K562 (cell line): ENCODE measurements around the gene KRTAP1-4. TPM values are rescaled to one million over a fixed set of nuclear protein-coding genes. Genes with fewer than 3 reads are reported as not detected.

ENCODE experiments used
- ATAC-seq: fragments of 200-7000 bp; cut with Tn5 transposase; 3 replicates; pipeline ENCODE4 v1.9.1; 2020; ENCODE audit warnings: moderate library complexity
- BruUV-seq: library from RNA; stranded (reverse); fragments of 400-500 nt; replicated peaks from 2 replicates; lab custom pipeline; 2021; lab: Mats Ljungman, UMichigan
- CTCF ChIA-PET: fragments of 300-600 bp; formaldehyde crosslinking; extraction: SDS; loops from one replicate; lab custom pipeline; 2021; ENCODE audit warnings: low intra/inter-chr PET ratio; lab: Yijun Ruan, JAX
- POLR2A ChIA-PET: fragments of 300-600, 350-650 bp; sonication (Branson Sonifier 250); formaldehyde crosslinking; extraction: SDS; loops from one replicate; lab custom pipeline; 2021; ENCODE audit warnings: antibody characterized with exemption, inconsistent platforms; lab: Yijun Ruan, JAX
- DNase-seq, 4 experiments: peaks; one replicate each; pipeline versions ENCODE4 v3.0.0 to v3.0.0-alpha.2; 2011 to 2018; ENCODE audit warnings: low spot score in 3 of 4, mixed read lengths in 3 of 4; ENCODE audit errors: extremely low read depth in 1 of 4
- FAIRE-seq: peaks from 2 replicates; lab custom pipeline; 2011; peaks lifted over from hg19 to GRCh38; lab: Jason Lieb, UNC
- H2AFZ ChIP-seq: 2 replicates; pipeline ENCODE4 v1.6.0; 2011; ENCODE audit warnings: low read depth, low read length, control low read depth, inconsistent platforms
- H3K27ac ChIP-seq: fragments of 200-600 bp; 3 replicates; pipeline ENCODE4 v1.8.0; 2011; ENCODE audit warnings: low read depth, mild to moderate bottlenecking, control low read depth, inconsistent platforms, low read length, moderate library complexity, mixed read lengths; ENCODE audit errors: extremely low read depth
- H3K27me3 ChIP-seq, 2 experiments: fragments of 300-600 bp in 1 of 2; 2 replicates in 1 of 2; 3 replicates in 1 of 2; pipeline versions ENCODE4 v1.6.0 to v1.8.0; 2011; ENCODE audit warnings: inconsistent platforms in 2 of 2, low read length in 2 of 2, mild to moderate bottlenecking in 1 of 2, mixed read lengths in 1 of 2, moderate library complexity in 1 of 2; ENCODE audit not compliant: control insufficient read depth in 2 of 2, insufficient read depth in 2 of 2
- H3K36me3 ChIP-seq: fragments of 300-600 bp; 3 replicates; pipeline ENCODE4 v1.8.0; 2011; ENCODE audit warnings: mild to moderate bottlenecking, low read length, inconsistent platforms; ENCODE audit not compliant: control insufficient read depth, insufficient read depth
- H3K4me1 ChIP-seq, 2 experiments: fragments of 200-600 bp in 1 of 2; replicated peaks in 1 of 2; 2 replicates in 1 of 2; 3 replicates in 1 of 2; pipeline versions ENCODE4 v1.5.1 to v1.8.0; 2011; ENCODE audit warnings: inconsistent platforms in 2 of 2, low read length in 2 of 2, mild to moderate bottlenecking in 1 of 2, mixed read lengths in 1 of 2, moderate library complexity in 1 of 2; ENCODE audit not compliant: control insufficient read depth in 2 of 2, insufficient read depth in 2 of 2
- H3K4me2 ChIP-seq: 2 replicates; pipeline ENCODE4 v1.6.1; 2011; ENCODE audit warnings: low read length, control low read depth, inconsistent platforms, mixed read lengths; ENCODE audit not compliant: insufficient read depth
- H3K4me3 ChIP-seq: fragments of 200-600 bp; sonication (generic), shearing (Covaris generic); 2 replicates; pipeline ENCODE4 v1.5.1; 2016; ENCODE audit warnings: control low read depth, inconsistent platforms
- H3K79me2 ChIP-seq: fragments of 200-600 bp; 3 replicates; pipeline ENCODE4 v1.8.0; 2011; ENCODE audit warnings: low read length, inconsistent platforms; ENCODE audit not compliant: control insufficient read depth, insufficient read depth
- H3K9ac ChIP-seq, 2 experiments: 2 replicates each; pipeline versions ENCODE4 v1.6.0 to v1.6.1; 2011; ENCODE audit warnings: low read depth in 2 of 2, low read length in 2 of 2, control low read depth in 1 of 2, inconsistent platforms in 1 of 2, mild to moderate bottlenecking in 1 of 2, mixed read lengths in 1 of 2; ENCODE audit not compliant: insufficient read depth in 1 of 2
- H3K9me1 ChIP-seq: one replicate; pipeline ENCODE4 v1.6.0; 2011; ENCODE audit warnings: inconsistent platforms, mild to moderate bottlenecking, low read length, moderate library complexity; ENCODE audit not compliant: control insufficient read depth, insufficient read depth
- H3K9me3 ChIP-seq: replicated peaks from 2 replicates; pipeline ENCODE4 v1.5.1; 2011; ENCODE audit warnings: low read depth, low read length, inconsistent platforms; ENCODE audit not compliant: control insufficient read depth, insufficient read depth
- H4K20me1 ChIP-seq: replicated peaks from 2 replicates; pipeline ENCODE4 v1.6.1; 2011; ENCODE audit warnings: low read length, inconsistent platforms, mixed read lengths; ENCODE audit not compliant: control insufficient read depth, insufficient read depth
- LEF1 ChIP-seq: fragments of 450-650 bp; IDR thresholded peaks from 2 replicates; pipeline ENCODE4 v1.6.1; 2016; ENCODE audit warnings: mild to moderate bottlenecking
- NCOA2 ChIP-seq, 2 experiments: fragments of 450-650 bp; IDR thresholded peaks; 2 replicates each; pipeline ENCODE4 v1.6.1; 2018; ENCODE audit warnings: mild to moderate bottlenecking in 2 of 2, moderate library complexity in 1 of 2; ENCODE audit not compliant: partially characterized antibody in 2 of 2
- SAP30 ChIP-seq: fragments of 200-600 bp; sonication (generic); IDR thresholded peaks from 2 replicates; pipeline ENCODE4 v1.6.1; 2012; ENCODE audit warnings: borderline replicate concordance, low read depth, mild to moderate bottlenecking, moderate library complexity, low read length, control low read depth, inconsistent platforms; ENCODE audit not compliant: insufficient read depth, poor library complexity, severe bottlenecking
- SIN3B ChIP-seq: fragments of 450-650 bp; IDR thresholded peaks from 2 replicates; pipeline ENCODE4 v1.6.1; 2017; ENCODE audit warnings: low read depth, mild to moderate bottlenecking, moderate library complexity
- ZC3H4 ChIP-seq: sonication (generic); formaldehyde crosslinking; IDR thresholded peaks from 2 replicates; pipeline ENCODE4 v1.9.0; 2021; ENCODE audit warnings: missing genetic modification reagents, borderline replicate concordance
- ZNF175 ChIP-seq: fragments of 200-800 bp; sonication (Bioruptor generic); IDR thresholded peaks from 2 replicates; pipeline ENCODE4 v1.6.1; 2016; ENCODE audit warnings: low read depth, mild to moderate bottlenecking, missing genetic modification characterization, missing compliant biosample characterization
- ZNF766 ChIP-seq: fragments of 200-800 bp; sonication (Bioruptor generic); conservative IDR thresholded peaks from 2 replicates; pipeline ENCODE4 v1.6.1; 2016; ENCODE audit warnings: missing genetic modification characterization, missing compliant biosample characterization
- WGBS: fragments of 100-300 bp; shearing (Covaris generic); methylation state at CpG from one replicate; pipeline ENCODE4 v1.1.6; 2016; ENCODE audit warnings: low coverage, mixed read lengths; ENCODE audit not compliant: insufficient coverage; ENCODE audit errors: missing lambda C conversion rate; 5-methylcytosine and 5-hydroxymethylcytosine counted together
- in situ Hi-C: fragments of 300-500 bp; cut with MboI; formaldehyde crosslinking; loops from 4 replicates; pipeline ENCODE4 v1.15.0; 2018; ENCODE audit warnings: inconsistent platforms, mixed read lengths
- intact Hi-C: fragments of 100-400 bp; cut with micrococcal nuclease; formaldehyde crosslinking; loops from 2 replicates; pipeline ENCODE4 v1.14.2; 2022
- polyA plus RNA-seq, 8 experiments: library from polyadenylated mRNA; depleted of rRNA in 4 of 8; stranded (reverse) in 5 of 8; unstranded in 3 of 8; fragments of >200 nt; fragmentation: Nextera tagmentation in 2 of 8; fragmentation: Illumina TruSeq in 1 of 8; extraction: Ambion mirVana in 2 of 8; extraction: Trizol in 1 of 8; gene quantifications; 2 replicates each; pipeline versions ENCODE4 v1.2.1 to v1.2.3, GENCODE V29; 2011 to 2014; ENCODE audit warnings: inconsistent platforms in 1 of 8, missing spikeins in 1 of 8
- total RNA-seq, 7 experiments: library from RNA; depleted of rRNA in 6 of 7; stranded (reverse); fragments of >200 nt in 6 of 7; fragmentation: Illumina TruSeq in 2 of 7; extraction: Trizol in 2 of 7; gene quantifications; 2 replicates each; pipeline versions ENCODE4 v1.2.1 to v1.2.3, GENCODE V29; 2011 to 2021; ENCODE audit warnings: low replicate concordance in 1 of 7
- TF ChIP-seq, protein P1 (sequence below), 2 experiments: fragments of 450-650 bp in 1 of 2; sonication (generic) in 1 of 2; formaldehyde crosslinking; conservative IDR thresholded peaks; 2 replicates each; pipeline versions ENCODE4 v1.4.0 to v1.8.1; 2020 to 2022; ENCODE audit warnings: mild to moderate bottlenecking in 1 of 2, missing genetic modification reagents in 1 of 2

Gene KRTAP1-4
- total and polyA plus RNA-seq, 9 of the 15 experiments (the other 6 are each of a cell fraction or from before 2014, with no cell fraction given): not detected

- Histone ChIP-seq H3K27me3 (peaks cover 0 to 5% of the 10 kb centered on the region in 2 experiments; a peak in 2 of 5 replicates), H3K4me2 (no peak overlapping the region), H3K4me3 (no peak overlapping the region), H2AFZ (no peak overlapping the region), H3K27ac (no peak overlapping the region), H3K4me1 (no peaks in the 10 kb centered on the region)
- BruUV-seq: no TSS peak
- 0% methylated on average over 2 of the region's 2 CpGs for WGBS
- ChIA-PET CTCF (no interaction called here), POLR2A (no interaction called here)
- ATAC-seq (no peak), DNase-seq (no peak)
- TF ChIP-seq NCOA2 (IDR thresholded peaks at IDR 0.05; ENCODE audit: partially characterized antibody in 2 of 2) (no peak), ZNF766 (CRISPR knock-in tag) (no peak), LEF1 (no peak), SAP30 (no peak), ZNF175 (CRISPR knock-in tag) (no peak), ZC3H4 (CRISPR knock-in tag) (no peak), SIN3B (no peak)
- TF ChIP-seq, protein P1, sequence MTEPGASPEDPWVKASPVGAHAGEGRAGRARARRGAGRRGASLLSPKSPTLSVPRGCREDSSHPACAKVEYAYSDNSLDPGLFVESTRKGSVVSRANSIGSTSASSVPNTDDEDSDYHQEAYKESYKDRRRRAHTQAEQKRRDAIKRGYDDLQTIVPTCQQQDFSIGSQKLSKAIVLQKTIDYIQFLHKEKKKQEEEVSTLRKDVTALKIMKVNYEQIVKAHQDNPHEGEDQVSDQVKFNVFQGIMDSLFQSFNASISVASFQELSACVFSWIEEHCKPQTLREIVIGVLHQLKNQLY (CRISPR knock-in tag; conservative IDR thresholded peaks at IDR 0.05): no peak
- TF ChIP-seq, all 486 proteins: peak for 0
- Histone ChIP-seq H4K20me1 (no peaks in the 10 kb centered on the region), H3K9me3 (no peaks in the 10 kb centered on the region), H3K79me2 (no peaks in the 10 kb centered on the region), H3K9me1 (no peaks in the 10 kb centered on the region), H3K36me3 (no peaks in the 10 kb centered on the region), H3K9ac (no peak overlapping the region)
- FAIRE-seq: no peak
- in situ Hi-C loops: no loop called here
- intact Hi-C loops: no loop called here
Observed at GRCh38 chr17:40997361-40997760, 32.6 kb downstream of the KRTAP1-4 start.
